Nephron progenitor cell (in vitro differentiated cells): Measurements from ENCODE around the gene SELP.

ENCODE experiments used
- DNase-seq: peaks from one replicate; pipeline ENCODE4 v3.0.0; 2021
- H3K27ac Mint-ChIP-seq: 2 replicates; pipeline ENCODE4 v1.8.0; 2021; ENCODE audit warnings: mild to moderate bottlenecking, moderate library complexity, mixed read lengths
- H3K27me3 Mint-ChIP-seq: 2 replicates; pipeline ENCODE4 v1.8.0; 2021; ENCODE audit warnings: mild to moderate bottlenecking, low read depth, mixed read lengths; ENCODE audit not compliant: poor library complexity
- H3K36me3 Mint-ChIP-seq: 2 replicates; pipeline ENCODE4 v1.8.0; 2021; ENCODE audit warnings: low read depth, mixed read lengths
- H3K4me1 Mint-ChIP-seq: 2 replicates; pipeline ENCODE4 v1.8.0; 2021; ENCODE audit warnings: mixed read lengths
- H3K4me3 Mint-ChIP-seq: 2 replicates; pipeline ENCODE4 v1.8.0; 2021; ENCODE audit warnings: mild to moderate bottlenecking, moderate library complexity, mixed read lengths
- H3K9me3 Mint-ChIP-seq: 2 replicates; pipeline ENCODE4 v1.8.0; 2021; ENCODE audit warnings: mild to moderate bottlenecking, moderate library complexity, mixed read lengths
- TF ChIP-seq, protein P1 (sequence below): fragments of 200-600 bp; sonication (generic); IDR thresholded peaks from 2 replicates; pipeline ENCODE4 v1.5.0; 2021; ENCODE audit warnings: antibody characterized with exemption

SELP gene

DNA sequence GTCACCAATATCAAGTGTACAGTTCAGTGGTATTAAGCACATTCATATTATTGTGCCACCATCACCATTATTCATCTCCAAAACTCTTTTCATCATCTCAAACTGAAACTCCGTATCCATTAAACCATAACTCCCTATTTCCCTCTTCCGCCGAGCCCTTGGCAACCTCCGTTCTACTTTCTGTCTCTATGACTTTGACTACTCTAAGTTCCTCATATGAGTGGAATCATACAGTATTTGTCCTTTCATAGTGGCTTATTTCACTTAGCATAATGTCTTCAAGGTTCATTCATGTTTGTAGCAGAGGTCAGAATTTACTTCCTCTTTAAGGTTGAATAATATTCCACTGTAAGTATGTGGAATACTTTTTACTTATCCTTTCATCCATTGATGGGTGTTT is 21.7 kb downstream of the SELP start:
- Mint-ChIP-seq H3K27ac (no peak overlapping the region), H3K4me3 (no peak overlapping the region)

DNA sequence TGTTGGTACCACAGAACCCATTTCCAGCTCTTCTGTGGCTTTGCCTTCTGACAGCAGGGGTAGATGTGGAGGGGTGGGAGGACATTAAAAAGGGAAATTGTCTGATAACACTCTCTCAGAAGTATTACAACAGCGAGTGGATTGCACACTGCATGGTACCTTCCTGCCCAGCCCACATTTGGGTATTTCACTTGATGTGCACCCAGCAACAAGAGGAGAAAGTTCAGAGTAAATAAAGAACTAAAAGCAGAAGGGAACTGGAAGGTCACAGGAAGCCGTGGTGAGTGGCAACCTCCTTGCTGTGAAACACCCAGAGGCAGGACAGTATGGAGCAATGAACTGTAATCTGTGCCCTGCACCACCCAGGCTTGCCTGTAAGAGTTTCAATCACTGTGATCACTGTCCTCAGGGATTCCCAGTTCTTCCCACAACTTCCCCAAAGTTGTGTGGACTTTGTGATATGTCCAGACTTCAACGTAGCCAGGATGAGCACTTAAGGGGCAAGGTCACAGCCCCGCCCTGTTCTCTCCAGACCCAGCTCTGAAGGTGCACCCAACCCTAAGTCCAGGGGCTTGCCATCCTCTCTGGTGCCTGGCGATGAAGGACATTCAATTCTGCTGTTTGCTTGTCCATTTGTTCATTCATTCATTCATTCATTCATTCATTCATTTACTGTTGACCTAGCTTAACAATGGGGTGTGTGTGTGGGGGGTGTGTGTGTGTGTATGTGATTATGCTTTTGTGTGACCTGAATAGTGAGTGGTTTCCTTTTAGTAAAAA is 25.0 kb downstream of the SELP start:
- H3K4me3 Mint-ChIP-seq = no peak overlapping the region
- H3K27me3 Mint-ChIP-seq = peaks cover 12% of the 10 kb centered on the region
- no peak overlapping the region for H3K27ac Mint-ChIP-seq
- no peaks in the 10 kb centered on the region for H3K36me3 Mint-ChIP-seq
- no peaks in the 10 kb centered on the region for H3K4me1 Mint-ChIP-seq
- TF ChIP-seq, protein P1, sequence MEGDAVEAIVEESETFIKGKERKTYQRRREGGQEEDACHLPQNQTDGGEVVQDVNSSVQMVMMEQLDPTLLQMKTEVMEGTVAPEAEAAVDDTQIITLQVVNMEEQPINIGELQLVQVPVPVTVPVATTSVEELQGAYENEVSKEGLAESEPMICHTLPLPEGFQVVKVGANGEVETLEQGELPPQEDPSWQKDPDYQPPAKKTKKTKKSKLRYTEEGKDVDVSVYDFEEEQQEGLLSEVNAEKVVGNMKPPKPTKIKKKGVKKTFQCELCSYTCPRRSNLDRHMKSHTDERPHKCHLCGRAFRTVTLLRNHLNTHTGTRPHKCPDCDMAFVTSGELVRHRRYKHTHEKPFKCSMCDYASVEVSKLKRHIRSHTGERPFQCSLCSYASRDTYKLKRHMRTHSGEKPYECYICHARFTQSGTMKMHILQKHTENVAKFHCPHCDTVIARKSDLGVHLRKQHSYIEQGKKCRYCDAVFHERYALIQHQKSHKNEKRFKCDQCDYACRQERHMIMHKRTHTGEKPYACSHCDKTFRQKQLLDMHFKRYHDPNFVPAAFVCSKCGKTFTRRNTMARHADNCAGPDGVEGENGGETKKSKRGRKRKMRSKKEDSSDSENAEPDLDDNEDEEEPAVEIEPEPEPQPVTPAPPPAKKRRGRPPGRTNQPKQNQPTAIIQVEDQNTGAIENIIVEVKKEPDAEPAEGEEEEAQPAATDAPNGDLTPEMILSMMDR = no peak
- DNase-seq = no peak
- H3K9me3 Mint-ChIP-seq = no peaks in the 10 kb centered on the region

More for the DNA sequence above, 21.7 kb downstream of the SELP start:
- TF ChIP-seq, protein P1 = no peak
- Mint-ChIP-seq H3K27me3 (peaks cover 23% of the 10 kb centered on the region), H3K36me3 (no peaks in the 10 kb centered on the region), H3K4me1 (no peaks in the 10 kb centered on the region), H3K9me3 (no peaks in the 10 kb centered on the region)
- DNase-seq = no peak

DNA sequence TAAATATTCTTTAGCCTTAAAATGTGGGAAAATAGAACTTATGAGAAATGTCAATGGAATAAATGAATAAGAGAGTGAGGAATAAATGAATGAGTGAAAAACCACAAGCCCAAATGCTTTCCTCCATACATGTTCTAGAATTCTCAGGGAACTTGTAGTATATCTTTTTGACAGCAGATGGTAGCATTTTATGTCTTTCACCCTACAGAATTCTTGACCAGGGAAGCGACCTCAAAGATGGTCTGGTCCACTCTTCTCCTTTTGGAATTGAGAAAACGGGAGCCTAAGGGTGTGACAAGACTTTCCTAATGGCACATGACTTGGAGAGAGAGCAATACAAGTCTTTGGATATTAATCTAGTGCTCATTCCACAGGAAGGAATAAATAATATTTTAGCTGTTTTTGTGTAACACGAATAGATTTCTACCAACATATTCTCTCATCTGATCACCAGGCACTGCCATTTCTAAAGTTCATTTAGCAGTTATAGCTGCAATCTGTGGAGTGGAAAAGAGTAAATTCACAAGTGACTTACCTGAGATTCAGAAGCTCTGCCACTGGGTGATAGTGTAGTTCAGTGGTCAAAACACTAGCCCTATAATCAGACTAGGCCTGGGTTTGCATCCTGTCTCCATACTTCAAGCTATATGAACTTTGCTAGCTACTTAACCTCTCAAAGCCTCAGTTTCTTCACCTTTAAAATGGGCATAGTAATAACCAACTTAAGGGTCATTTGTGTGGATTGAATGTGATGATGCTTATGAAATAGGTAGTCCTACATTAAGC is 28.6 kb downstream of the SELP start:
- Mint-ChIP-seq H3K9me3 (no peaks in the 10 kb centered on the region), H3K4me3 (no peak overlapping the region), H3K27ac (no peak overlapping the region), H3K4me1 (no peaks in the 10 kb centered on the region), H3K27me3 (peaks cover 35% of the 10 kb centered on the region), H3K36me3 (no peaks in the 10 kb centered on the region)
- TF ChIP-seq, protein P1 = no peak
- no peak for DNase-seq

DNA sequence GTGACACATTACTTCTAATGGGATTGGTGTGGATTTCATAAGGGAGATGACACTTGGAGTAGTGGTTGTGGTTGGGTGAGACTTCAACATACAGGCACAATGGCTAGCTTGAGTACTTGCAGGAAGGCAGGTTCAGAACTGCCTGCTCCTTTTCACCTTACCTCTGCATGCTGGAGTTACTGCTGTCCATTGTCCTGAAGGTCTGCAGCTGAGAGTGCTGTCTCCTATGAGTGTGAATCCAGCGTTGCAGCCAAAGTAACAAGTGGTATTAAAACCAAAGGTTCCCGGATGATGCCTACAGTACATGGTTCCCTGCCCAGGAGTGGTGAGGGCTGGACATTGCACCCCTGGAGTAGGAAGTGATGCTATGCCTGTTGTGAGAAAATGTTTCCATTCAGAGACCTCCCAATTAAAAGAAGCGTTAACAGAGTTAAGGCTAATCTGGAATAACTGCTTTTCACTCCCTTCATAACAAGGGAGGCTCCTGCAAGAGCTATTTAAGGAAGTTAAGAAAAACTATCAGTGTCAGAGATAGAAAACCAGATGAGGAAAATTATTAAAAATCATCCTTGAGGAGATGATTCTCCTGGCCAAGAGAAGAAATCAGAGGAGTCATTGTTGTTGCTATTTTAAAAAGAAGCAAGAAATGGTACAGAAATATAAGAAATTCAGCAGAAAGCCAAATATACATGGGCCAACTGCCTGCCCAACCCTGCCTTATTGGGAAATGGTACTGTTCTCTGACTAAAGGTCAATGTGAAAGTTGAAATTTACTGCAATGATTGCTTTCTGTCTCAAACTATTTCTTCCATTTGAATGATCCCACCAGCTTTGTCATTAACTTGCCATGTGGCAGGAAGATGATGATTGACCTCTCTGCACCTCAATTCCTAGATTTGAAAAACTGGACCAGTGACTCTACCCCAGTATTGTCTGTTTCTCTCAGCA is 33.9 kb downstream of the SELP start:
- H3K27ac Mint-ChIP-seq = no peak overlapping the region
- H3K36me3 Mint-ChIP-seq = no peaks in the 10 kb centered on the region
- no peaks in the 10 kb centered on the region for H3K4me1 Mint-ChIP-seq
- H3K27me3 Mint-ChIP-seq = peaks cover 46% of the 10 kb centered on the region
- TF ChIP-seq, protein P1 = no peak
- no peaks in the 10 kb centered on the region for H3K9me3 Mint-ChIP-seq
- no peak overlapping the region for H3K4me3 Mint-ChIP-seq
- DNase-seq = peak; percentile 43

DNA sequence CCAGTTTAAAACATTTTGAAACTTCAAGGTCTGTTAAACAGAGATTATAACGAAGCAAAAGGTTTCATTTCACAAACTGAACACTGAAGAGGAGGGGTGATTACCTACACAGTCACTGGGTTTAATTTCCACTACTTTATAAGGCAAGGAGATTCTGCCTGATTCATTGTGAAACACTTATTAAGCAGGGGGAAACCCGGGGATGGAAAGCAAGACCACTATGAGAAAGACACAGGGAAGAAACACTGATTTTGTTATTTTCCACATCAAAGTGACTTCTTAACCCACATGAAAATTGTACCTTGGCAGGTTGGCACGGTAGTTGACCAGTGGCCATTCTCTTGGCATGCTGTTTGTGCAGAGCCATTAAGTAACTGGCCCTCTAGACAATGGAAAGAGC is 35.5 kb downstream of the SELP start:
- H3K27ac Mint-ChIP-seq = no peak overlapping the region
- no peaks in the 10 kb centered on the region for H3K9me3 Mint-ChIP-seq
- H3K4me3 Mint-ChIP-seq = no peak overlapping the region
- no peak for DNase-seq
- no peaks in the 10 kb centered on the region for H3K4me1 Mint-ChIP-seq
- no peaks in the 10 kb centered on the region for H3K36me3 Mint-ChIP-seq
- peaks cover 47% of the 10 kb centered on the region for H3K27me3 Mint-ChIP-seq
- TF ChIP-seq, protein P1 = no peak
